ENCODE data around the gene CLEC4C. TPM values are rescaled to one million over a fixed set of nuclear protein-coding genes. Genes with fewer than 3 reads are reported as not detected.
"Not testable (repeated sequence)": the region's sequence is repeated elsewhere in the genome, so short reads cannot be mapped to it uniquely, and the experiment has no call there.

Gene CLEC4C, protein sequence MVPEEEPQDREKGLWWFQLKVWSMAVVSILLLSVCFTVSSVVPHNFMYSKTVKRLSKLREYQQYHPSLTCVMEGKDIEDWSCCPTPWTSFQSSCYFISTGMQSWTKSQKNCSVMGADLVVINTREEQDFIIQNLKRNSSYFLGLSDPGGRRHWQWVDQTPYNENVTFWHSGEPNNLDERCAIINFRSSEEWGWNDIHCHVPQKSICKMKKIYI
- not detected for total RNA-seq
- not detected for polyA plus RNA-seq (2013, experiment 1 of 2)
- polyA plus RNA-seq (2013, experiment 2 of 2) = not detected
- long read RNA-seq, experiment 1 = 0 reads
- long read RNA-seq, experiment 2 = 0 reads
- long read RNA-seq, experiment 3 = 0 reads
- long read RNA-seq, experiment 4 = 0 reads

DNA sequence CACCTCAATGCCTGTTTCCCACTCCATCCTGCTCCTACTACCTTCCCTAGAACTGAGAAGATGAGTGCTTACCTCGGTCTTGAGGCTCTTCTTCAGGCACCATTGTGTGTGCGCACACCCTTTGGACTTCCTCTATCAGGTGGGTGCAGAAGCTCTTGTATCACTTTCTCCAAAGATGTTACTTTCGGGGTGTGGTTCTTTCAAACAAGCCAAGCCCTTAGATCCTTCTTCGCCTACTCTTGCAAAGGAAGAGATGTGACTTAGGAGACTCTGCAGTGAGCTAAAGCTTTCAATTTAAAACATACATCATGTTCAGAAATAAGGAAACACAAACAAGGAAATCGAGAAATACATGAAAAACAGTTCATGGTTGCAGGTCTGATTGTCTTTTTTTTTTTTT lies at the start of gene CLEC4C:
TSS of gene CLEC4C (minus strand) at position 130 of the 400 bp plus-strand sequence. CDS start at position 103, 27 bp downstream.
- peaks cover 4% of the 10 kb centered on the region for H3K27me3 Mint-ChIP-seq (ENCODE audit: insufficient read depth)
- H3K4me3 ChIP-seq (ENCODE audit: low read length) = no peak within 1 kb of the TSS
- H3K4me3 Mint-ChIP-seq = no peak within 1 kb of the TSS
- TF ChIP-seq, protein P1, sequence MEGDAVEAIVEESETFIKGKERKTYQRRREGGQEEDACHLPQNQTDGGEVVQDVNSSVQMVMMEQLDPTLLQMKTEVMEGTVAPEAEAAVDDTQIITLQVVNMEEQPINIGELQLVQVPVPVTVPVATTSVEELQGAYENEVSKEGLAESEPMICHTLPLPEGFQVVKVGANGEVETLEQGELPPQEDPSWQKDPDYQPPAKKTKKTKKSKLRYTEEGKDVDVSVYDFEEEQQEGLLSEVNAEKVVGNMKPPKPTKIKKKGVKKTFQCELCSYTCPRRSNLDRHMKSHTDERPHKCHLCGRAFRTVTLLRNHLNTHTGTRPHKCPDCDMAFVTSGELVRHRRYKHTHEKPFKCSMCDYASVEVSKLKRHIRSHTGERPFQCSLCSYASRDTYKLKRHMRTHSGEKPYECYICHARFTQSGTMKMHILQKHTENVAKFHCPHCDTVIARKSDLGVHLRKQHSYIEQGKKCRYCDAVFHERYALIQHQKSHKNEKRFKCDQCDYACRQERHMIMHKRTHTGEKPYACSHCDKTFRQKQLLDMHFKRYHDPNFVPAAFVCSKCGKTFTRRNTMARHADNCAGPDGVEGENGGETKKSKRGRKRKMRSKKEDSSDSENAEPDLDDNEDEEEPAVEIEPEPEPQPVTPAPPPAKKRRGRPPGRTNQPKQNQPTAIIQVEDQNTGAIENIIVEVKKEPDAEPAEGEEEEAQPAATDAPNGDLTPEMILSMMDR (conservative IDR thresholded peaks at IDR 0.05) = no peak
- DNase-seq = no peak
- H3K9ac ChIP-seq (ENCODE audit: extremely low read depth, low read length, poor library complexity, severe bottlenecking) = no peak within 1 kb of the TSS
- H3K27ac ChIP-seq (ENCODE audit: low read depth, low read length) = no peak within 1 kb of the TSS
- peaks cover 2% of the 10 kb centered on the region for H3K36me3 Mint-ChIP-seq (ENCODE audit: low read depth)
- no peaks in the 10 kb centered on the region for H3K4me1 ChIP-seq (ENCODE audit: control insufficient read depth, insufficient read depth, low read length)
- peaks cover 7% of the 10 kb centered on the region for H3K9me3 ChIP-seq (ENCODE audit: control insufficient read depth, low read length)
- peaks cover 26% of the 10 kb centered on the region for H3K9me3 Mint-ChIP-seq
- no peaks in the 10 kb centered on the region for H3K4me1 Mint-ChIP-seq
- no peaks in the 10 kb centered on the region for H3K36me3 ChIP-seq (ENCODE audit: control insufficient read depth, insufficient read depth, low read length)
- WGBS, 2 experiments (ENCODE audit: insufficient coverage in 1 of 2, insufficient read length in 1 of 2) = 99 to 100% methylated on average over 2 to 4 of the region's 5 CpGs
- no peaks in the 10 kb centered on the region for H3K27me3 ChIP-seq (ENCODE audit: control insufficient read depth, insufficient read depth, low read length, poor library complexity, severe bottlenecking)
- no peak within 1 kb of the TSS for H3K27ac Mint-ChIP-seq

DNA sequence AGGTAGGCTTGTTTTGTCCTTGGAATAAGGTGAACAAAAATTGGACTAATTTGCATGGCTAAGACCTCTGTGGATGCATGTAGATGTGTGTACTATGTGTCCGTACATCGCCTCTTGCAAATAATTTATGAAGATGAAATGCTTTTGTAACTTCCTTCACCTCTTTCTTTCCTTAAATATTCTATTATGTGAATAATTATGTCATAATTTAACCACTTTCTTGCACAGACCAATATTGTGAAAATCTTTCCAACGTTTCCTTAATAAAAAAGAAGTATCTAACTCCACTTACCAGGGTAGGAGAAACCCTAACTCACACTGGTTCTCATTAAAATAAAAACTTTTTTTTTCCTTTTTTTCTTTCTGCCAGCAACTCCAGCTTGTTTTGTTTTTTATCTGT lies 46.0 kb upstream of the CLEC4C start:
- H3K9me3 ChIP-seq (ENCODE audit: control insufficient read depth, low read length) = no peaks in the 10 kb centered on the region
- TF ChIP-seq, protein P1 (conservative IDR thresholded peaks at IDR 0.05) = no peak
- no peaks in the 10 kb centered on the region for H3K4me1 ChIP-seq (ENCODE audit: control insufficient read depth, insufficient read depth, low read length)
- H3K27me3 ChIP-seq (ENCODE audit: control insufficient read depth, insufficient read depth, low read length, poor library complexity, severe bottlenecking) = no peaks in the 10 kb centered on the region
- peaks cover 5% of the 10 kb centered on the region for H3K36me3 ChIP-seq (ENCODE audit: control insufficient read depth, insufficient read depth, low read length)
- 85 to 86% methylated on average over 1 of the region's 3 CpGs for WGBS, 2 experiments (ENCODE audit: insufficient coverage in 1 of 2, insufficient read length in 1 of 2)
- Mint-ChIP-seq H3K36me3 (ENCODE audit: low read depth) (peaks cover 37% of the 10 kb centered on the region), H3K27me3 (ENCODE audit: insufficient read depth) (no peaks in the 10 kb centered on the region), H3K4me3 (no peak overlapping the region), H3K9me3 (no peaks in the 10 kb centered on the region), H3K4me1 (peaks cover 45% of the 10 kb centered on the region), H3K27ac (no peak overlapping the region)
- DNase-seq = no peak
- no peak overlapping the region for H3K9ac ChIP-seq (ENCODE audit: extremely low read depth, low read length, poor library complexity, severe bottlenecking)
- H3K4me3 ChIP-seq (ENCODE audit: low read length) = no peak overlapping the region
- no peak overlapping the region for H3K27ac ChIP-seq (ENCODE audit: low read depth, low read length)

DNA sequence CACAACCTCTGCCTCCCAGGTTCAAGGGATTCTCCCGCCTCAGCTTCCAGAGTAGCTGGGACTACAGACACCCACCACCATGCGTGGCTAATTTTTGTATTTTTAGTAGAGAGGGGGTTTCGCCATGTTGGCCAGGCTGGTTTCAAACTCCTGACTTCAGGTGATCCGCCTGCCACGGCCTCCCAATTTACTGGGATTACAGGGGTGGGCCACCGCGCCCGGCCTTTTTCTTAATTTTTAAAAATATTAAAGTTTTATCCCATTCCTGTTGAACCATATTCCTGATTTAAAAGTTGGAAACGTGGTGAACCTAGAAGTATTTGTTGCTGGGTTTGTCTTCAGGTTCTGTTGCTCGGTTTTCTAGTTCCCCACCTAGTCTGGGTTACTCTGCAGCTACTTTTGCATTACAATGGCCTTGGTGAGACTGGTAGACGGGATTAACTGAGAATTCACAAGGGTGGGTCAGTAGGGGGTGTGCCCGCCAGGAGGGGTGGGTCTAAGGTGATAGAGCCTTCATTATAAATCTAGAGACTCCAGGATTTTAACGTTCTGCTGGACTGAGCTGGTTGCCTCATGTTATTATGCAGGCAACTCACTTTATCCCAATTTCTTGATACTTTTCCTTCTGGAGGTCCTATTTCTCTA lies 41.8 kb upstream of the CLEC4C start, which contains the start of gene NANOG:
TSS of gene NANOG (plus strand) at position 519 of the 645 bp plus-strand sequence. CDS start 213 bp downstream, outside the sequence.
- H3K4me3 ChIP-seq (ENCODE audit: low read length) = peak within 1 kb of the TSS; percentile 84

More for the DNA sequence above, 41.8 kb upstream of the CLEC4C start, which contains the start of gene NANOG:
- Mint-ChIP-seq H3K36me3 (ENCODE audit: low read depth) (peaks cover 18% of the 10 kb centered on the region), H3K4me3 (peak within 1 kb of the TSS; percentile 72), H3K27ac (peak within 1 kb of the TSS; percentile 74), H3K4me1 (peaks cover 64% of the 10 kb centered on the region)
- not testable (repeated sequence) for H3K9me3 ChIP-seq (ENCODE audit: control insufficient read depth, low read length); H3K4me1 ChIP-seq (ENCODE audit: control insufficient read depth, insufficient read depth, low read length); H3K27me3 ChIP-seq (ENCODE audit: control insufficient read depth, insufficient read depth, low read length, poor library complexity, severe bottlenecking); H3K27ac ChIP-seq (ENCODE audit: low read depth, low read length); H3K9me3 Mint-ChIP-seq; H3K36me3 ChIP-seq (ENCODE audit: control insufficient read depth, insufficient read depth, low read length); H3K27me3 Mint-ChIP-seq (ENCODE audit: insufficient read depth)
- peak within 1 kb of the TSS; percentile 24 for H3K9ac ChIP-seq (ENCODE audit: extremely low read depth, low read length, poor library complexity, severe bottlenecking)
- 25% methylated on average over 11 of the region's 13 CpGs; no CpG with 5 or more reads in 1 of the 2 experiments for WGBS, 2 experiments (ENCODE audit: insufficient coverage in 1 of 2, insufficient read length in 1 of 2)
- peak; percentile 92 for DNase-seq

Data from endodermal cell (in vitro differentiated cells).